Chondrocyte (in vitro differentiated cells): Measurements from ENCODE around the gene TK1. TPM values are rescaled to one million over a fixed set of nuclear protein-coding genes. Genes with fewer than 3 reads are reported as not detected.

ENCODE experiments used
- DNase-seq: peaks from one replicate; pipeline ENCODE4 v3.0.0; 2021; ENCODE audit warnings: mixed read lengths, low spot score
- H3K27ac Mint-ChIP-seq: one replicate; pipeline ENCODE4 v1.8.0; 2021; ENCODE audit warnings: mild to moderate bottlenecking, moderate library complexity, mixed read lengths; ENCODE audit not compliant: unreplicated experiment
- H3K27me3 Mint-ChIP-seq: 2 replicates; pipeline ENCODE4 v1.8.0; 2021; ENCODE audit warnings: low read depth, mixed read lengths
- H3K36me3 Mint-ChIP-seq: 2 replicates; pipeline ENCODE4 v1.8.0; 2021; ENCODE audit warnings: low read depth, mixed read lengths
- H3K4me1 Mint-ChIP-seq: 2 replicates; pipeline ENCODE4 v1.8.0; 2021; ENCODE audit warnings: low read depth, mild to moderate bottlenecking, mixed read lengths
- H3K4me3 Mint-ChIP-seq: one replicate; pipeline ENCODE4 v1.8.0; 2021; ENCODE audit warnings: mild to moderate bottlenecking, moderate library complexity, mixed read lengths; ENCODE audit not compliant: unreplicated experiment
- H3K9me3 Mint-ChIP-seq: 2 replicates; pipeline ENCODE4 v1.8.0; 2021; ENCODE audit warnings: low read depth, mixed read lengths
- total RNA-seq: library from RNA; stranded (reverse); gene quantifications from 3 replicates; pipeline ENCODE4 v1.2.1, GENCODE V29; 2021
- TF ChIP-seq, protein P1 (sequence below): fragments of 200-600 bp; sonication (generic); IDR thresholded peaks from 2 replicates; pipeline ENCODE4 v1.5.0; 2021; ENCODE audit warnings: antibody characterized with exemption, mild to moderate bottlenecking, moderate library complexity

TK1 gene
- total RNA-seq, 1 donor from 2014 or later = 21.1 TPM

DNA sequence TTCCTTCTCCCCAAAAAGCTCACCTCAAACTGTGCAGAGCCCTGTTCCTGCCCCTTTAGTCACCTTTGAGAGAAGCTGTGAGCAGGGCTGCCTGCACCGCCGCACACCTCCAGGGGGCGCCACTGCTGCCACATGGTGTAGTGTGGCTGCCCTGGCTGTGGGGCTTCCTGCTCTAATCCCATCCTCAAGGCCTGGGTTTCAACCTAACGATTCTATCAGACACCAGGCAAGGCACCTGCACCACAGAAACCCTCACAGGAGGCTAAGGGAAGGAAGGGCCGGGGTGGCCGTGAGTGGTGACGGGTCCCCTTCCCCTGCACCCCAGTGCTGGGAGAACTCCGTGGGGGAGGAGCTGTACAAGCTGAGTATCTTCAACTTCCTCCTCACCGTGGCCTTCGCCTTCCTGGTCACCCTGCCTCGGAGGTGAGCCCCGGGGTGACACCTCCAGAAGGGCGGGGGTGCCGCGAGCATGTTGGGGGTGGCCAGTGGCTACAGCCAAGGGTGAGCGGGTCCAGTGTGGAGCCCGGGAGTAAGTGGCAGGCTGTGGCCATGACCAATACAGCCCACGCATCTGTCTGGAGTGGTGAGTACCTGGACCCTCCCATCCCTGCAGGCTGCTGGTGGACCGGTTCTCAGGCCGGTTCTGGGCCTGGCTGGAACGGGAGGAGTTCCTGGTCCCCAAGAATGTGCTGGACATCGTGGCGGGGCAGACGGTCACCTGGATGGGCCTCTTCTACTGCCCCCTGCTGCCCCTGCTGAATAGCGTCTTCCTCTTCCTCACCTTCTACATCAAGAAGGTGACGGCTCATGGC is 49.3 kb downstream of the TK1 start:
- no peaks in the 10 kb centered on the region for H3K9me3 Mint-ChIP-seq
- H3K36me3 Mint-ChIP-seq = no peaks in the 10 kb centered on the region
- H3K27me3 Mint-ChIP-seq = peaks cover 2% of the 10 kb centered on the region
- H3K27ac Mint-ChIP-seq = no peak overlapping the region
- DNase-seq = peak; percentile 86
- H3K4me3 Mint-ChIP-seq = no peak overlapping the region
- peaks cover 5% of the 10 kb centered on the region for H3K4me1 Mint-ChIP-seq
- TF ChIP-seq, protein P1, sequence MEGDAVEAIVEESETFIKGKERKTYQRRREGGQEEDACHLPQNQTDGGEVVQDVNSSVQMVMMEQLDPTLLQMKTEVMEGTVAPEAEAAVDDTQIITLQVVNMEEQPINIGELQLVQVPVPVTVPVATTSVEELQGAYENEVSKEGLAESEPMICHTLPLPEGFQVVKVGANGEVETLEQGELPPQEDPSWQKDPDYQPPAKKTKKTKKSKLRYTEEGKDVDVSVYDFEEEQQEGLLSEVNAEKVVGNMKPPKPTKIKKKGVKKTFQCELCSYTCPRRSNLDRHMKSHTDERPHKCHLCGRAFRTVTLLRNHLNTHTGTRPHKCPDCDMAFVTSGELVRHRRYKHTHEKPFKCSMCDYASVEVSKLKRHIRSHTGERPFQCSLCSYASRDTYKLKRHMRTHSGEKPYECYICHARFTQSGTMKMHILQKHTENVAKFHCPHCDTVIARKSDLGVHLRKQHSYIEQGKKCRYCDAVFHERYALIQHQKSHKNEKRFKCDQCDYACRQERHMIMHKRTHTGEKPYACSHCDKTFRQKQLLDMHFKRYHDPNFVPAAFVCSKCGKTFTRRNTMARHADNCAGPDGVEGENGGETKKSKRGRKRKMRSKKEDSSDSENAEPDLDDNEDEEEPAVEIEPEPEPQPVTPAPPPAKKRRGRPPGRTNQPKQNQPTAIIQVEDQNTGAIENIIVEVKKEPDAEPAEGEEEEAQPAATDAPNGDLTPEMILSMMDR = peak; percentile 67

DNA sequence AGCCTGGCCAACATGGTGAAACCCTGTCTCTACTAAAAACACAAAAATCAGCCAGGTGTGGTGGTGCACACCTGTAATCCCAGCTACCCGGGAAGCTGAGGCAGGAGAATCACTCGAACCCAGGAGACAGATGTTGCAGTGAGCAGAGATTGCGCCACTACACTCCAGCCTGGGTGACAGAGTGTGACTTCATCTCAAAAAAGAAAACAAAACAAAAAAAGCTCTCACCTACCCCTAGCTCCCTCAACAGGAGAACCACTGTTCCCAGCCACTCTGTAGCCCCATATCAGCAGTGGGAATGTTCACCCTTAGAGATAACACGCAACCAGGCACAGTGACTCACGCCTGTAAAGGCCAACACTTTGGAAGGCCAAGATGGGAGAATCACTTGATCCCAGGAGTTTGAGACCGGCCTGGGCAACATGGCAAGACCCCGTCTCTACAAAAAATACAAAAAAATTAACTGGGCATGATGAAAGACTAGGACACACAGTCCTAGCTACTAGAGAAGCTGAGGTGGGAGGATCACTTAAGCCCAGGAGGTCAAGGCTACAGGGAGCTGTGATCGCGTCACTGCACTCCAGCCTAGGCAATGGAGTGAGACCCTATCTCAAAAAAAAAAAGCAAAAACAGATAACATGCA is 50.9 kb downstream of the TK1 start:
- no peak for DNase-seq
- Mint-ChIP-seq H3K36me3 (no peaks in the 10 kb centered on the region), H3K27me3 (peaks cover 2% of the 10 kb centered on the region), H3K4me3 (no peak overlapping the region), H3K9me3 (no peaks in the 10 kb centered on the region), H3K4me1 (peaks cover 5% of the 10 kb centered on the region), H3K27ac (no peak overlapping the region)
- TF ChIP-seq, protein P1 = no peak

DNA sequence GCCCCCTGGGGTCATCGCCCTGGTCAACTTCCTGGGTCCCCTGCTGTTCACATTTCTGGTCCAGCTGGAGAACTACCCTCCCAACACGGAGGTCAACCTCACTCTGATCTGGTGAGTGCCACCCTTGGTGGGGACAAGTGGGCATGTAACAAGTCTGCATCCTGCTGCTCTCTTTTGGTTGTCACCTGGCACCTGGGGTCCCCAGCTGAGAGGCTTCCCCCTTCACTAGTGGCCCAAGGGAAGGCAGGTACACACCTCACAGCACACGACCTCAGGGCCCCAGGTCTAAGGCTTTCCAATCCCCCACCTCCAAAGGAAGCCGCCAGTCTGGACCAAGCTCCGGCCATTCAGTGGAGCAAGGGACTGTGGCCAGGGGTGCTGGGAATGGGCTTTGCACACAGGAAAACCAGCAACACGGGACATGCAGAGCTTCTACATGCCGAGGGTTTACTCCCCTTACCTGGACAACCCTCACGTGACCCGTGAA is 51.9 kb downstream of the TK1 start:
- Mint-ChIP-seq H3K27ac (no peak overlapping the region), H3K9me3 (no peaks in the 10 kb centered on the region), H3K4me3 (no peak overlapping the region), H3K36me3 (no peaks in the 10 kb centered on the region), H3K27me3 (peaks cover 2% of the 10 kb centered on the region), H3K4me1 (no peaks in the 10 kb centered on the region)
- TF ChIP-seq, protein P1 = no peak
- DNase-seq = peak; percentile 55

DNA sequence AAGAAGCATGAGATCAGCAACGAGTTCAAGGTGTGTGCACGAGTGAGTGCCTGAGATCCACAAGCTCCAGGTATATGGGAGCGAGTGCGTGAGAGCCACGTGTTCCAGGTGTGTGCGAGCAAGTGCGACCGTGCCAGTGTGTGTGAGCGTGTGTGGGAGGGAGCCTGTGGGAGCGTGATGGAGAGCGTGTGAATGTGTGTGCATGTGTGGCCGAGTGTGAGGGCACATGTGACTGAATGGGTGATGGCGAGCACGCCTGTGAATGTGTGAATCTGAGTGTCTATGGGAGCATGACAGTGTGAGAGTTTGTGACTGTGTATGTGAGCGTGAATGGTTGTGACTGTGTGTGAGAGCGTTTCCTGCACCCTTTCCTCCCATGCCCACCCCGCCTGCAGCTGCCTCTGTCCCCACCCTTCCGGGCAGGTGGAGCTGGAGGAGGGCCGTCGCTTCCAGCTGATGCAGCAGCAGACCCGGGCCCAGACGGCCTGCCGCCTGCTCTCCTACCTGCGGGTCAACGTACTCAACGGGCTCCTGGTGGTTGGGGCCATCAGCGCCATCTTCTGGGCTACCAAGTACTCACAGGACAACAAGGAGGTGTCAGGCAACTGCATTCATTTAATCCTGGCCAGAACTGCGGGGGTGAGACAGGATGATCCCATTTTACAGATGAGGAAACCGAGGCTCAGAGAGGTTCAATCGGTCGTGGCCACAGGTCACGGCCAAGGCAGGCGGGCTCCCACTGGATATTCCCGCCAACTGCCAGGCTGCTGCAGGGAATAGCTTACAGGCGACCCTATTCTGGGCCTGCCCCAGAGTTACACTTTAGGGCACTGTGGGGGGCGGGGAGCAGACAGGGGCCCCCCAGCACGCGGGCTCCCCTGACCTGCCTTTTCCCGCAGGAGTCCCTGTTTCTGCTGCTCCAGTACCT is 52.6 kb downstream of the TK1 start:
- Mint-ChIP-seq H3K36me3 (no peaks in the 10 kb centered on the region), H3K27me3 (peaks cover 2% of the 10 kb centered on the region), H3K4me1 (no peaks in the 10 kb centered on the region), H3K9me3 (no peaks in the 10 kb centered on the region), H3K4me3 (no peak overlapping the region), H3K27ac (no peak overlapping the region)
- peak; percentile 94 for DNase-seq
- TF ChIP-seq, protein P1 = peak; percentile 71
